Activated B cell treated with CpG ODN at 0.5 μM for 24 hours (primary cell): ENCODE measurements around the gene SCNN1A. TPM values are rescaled to one million over a fixed set of nuclear protein-coding genes. Genes with fewer than 3 reads are reported as not detected.

ENCODE experiments used
- ATAC-seq: fragments of 200-7000 bp; cut with Tn5 transposase; one replicate; pipeline ENCODE4 v1.10.0; 2021; ENCODE audit warnings: low read depth, mild to moderate bottlenecking, moderate library complexity
- CTCF ChIA-PET: fragments of 350-600 bp; sonication (Branson Sonifier 250); formaldehyde crosslinking; loops from one replicate; lab custom pipeline; 2021; ENCODE audit warnings: antibody characterized with exemption; lab: Charles Lee
- POLR2A ChIA-PET: fragments of 350-600 bp; sonication (Branson Sonifier 250); formaldehyde crosslinking; loops from one replicate; lab custom pipeline; 2021; ENCODE audit warnings: antibody characterized with exemption; lab: Charles Lee
- DNase-seq: peaks from one replicate; pipeline ENCODE4 v3.0.0; 2022
- H3K27ac Mint-ChIP-seq: one replicate; pipeline ENCODE4 v1.8.0; 2020; ENCODE audit warnings: mixed read lengths
- H3K27me3 Mint-ChIP-seq: one replicate; pipeline ENCODE4 v1.8.0; 2021; ENCODE audit warnings: mixed read lengths
- H3K36me3 Mint-ChIP-seq: one replicate; pipeline ENCODE4 v1.8.0; 2021; ENCODE audit warnings: low read depth, mixed read lengths
- H3K4me1 Mint-ChIP-seq: one replicate; pipeline ENCODE4 v1.8.0; 2021; ENCODE audit warnings: mixed read lengths
- H3K4me3 Mint-ChIP-seq: one replicate; pipeline ENCODE4 v1.8.0; 2020; ENCODE audit warnings: mild to moderate bottlenecking, mixed read lengths
- H3K9me3 Mint-ChIP-seq: one replicate; pipeline ENCODE4 v1.8.0; 2020; ENCODE audit warnings: mixed read lengths
- intact Hi-C: fragments of 100-400 bp; cut with micrococcal nuclease; formaldehyde crosslinking; loops from one replicate; pipeline ENCODE4 v1.15.1; 2024
- total RNA-seq: library from RNA; stranded (reverse); gene quantifications from 2 replicates; pipeline ENCODE4 v1.2.3, GENCODE V29; 2022
- TF ChIP-seq, protein P1 (sequence below): fragments of 200-600 bp; IDR thresholded peaks from one replicate; pipeline ENCODE4 v1.8.0; 2022; ENCODE audit warnings: antibody characterized with exemption, mild to moderate bottlenecking

The SCNN1A gene
- total RNA-seq, 1 donor from 2014 or later, result not detected

DNA sequence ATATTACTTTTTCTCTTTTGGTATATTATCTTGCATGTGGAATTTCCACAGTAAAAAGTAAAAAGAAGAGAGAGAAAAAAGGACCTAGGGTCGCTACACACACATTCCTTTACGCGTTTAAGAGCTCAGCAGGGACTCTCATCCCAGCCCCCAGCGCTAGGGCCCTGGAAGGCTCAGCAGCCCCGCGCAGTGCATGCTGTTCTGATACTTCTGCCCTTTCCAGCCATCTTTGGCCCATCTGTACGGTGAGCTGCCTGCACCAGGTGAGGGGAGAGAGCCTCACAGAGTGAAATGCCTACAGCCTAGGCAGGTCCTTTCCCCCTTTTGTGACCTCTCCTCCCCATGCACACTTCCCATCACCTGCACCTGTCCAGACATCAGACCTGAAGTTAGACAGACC, 7.0 kb upstream of the SCNN1A start:
- no peak overlapping the region for H3K4me3 Mint-ChIP-seq
- H3K27me3 Mint-ChIP-seq, result peaks cover 56% of the 10 kb centered on the region
- ATAC-seq, result no peak
- intact Hi-C loops, result no loop called here
- H3K4me1 Mint-ChIP-seq, result peaks cover 8% of the 10 kb centered on the region
- POLR2A ChIA-PET, result interaction anchor here (0.5 kb wide), 1 partner anchor 113 kb away, joined by 5 read pairs; no protein-coding TSS in a partner anchor
- TF ChIP-seq, protein P1, sequence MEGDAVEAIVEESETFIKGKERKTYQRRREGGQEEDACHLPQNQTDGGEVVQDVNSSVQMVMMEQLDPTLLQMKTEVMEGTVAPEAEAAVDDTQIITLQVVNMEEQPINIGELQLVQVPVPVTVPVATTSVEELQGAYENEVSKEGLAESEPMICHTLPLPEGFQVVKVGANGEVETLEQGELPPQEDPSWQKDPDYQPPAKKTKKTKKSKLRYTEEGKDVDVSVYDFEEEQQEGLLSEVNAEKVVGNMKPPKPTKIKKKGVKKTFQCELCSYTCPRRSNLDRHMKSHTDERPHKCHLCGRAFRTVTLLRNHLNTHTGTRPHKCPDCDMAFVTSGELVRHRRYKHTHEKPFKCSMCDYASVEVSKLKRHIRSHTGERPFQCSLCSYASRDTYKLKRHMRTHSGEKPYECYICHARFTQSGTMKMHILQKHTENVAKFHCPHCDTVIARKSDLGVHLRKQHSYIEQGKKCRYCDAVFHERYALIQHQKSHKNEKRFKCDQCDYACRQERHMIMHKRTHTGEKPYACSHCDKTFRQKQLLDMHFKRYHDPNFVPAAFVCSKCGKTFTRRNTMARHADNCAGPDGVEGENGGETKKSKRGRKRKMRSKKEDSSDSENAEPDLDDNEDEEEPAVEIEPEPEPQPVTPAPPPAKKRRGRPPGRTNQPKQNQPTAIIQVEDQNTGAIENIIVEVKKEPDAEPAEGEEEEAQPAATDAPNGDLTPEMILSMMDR, result no peak
- H3K9me3 Mint-ChIP-seq, result no peaks in the 10 kb centered on the region
- no peak for DNase-seq
- CTCF ChIA-PET, result no interaction called here
- H3K27ac Mint-ChIP-seq, result no peak overlapping the region
- no peaks in the 10 kb centered on the region for H3K36me3 Mint-ChIP-seq

DNA sequence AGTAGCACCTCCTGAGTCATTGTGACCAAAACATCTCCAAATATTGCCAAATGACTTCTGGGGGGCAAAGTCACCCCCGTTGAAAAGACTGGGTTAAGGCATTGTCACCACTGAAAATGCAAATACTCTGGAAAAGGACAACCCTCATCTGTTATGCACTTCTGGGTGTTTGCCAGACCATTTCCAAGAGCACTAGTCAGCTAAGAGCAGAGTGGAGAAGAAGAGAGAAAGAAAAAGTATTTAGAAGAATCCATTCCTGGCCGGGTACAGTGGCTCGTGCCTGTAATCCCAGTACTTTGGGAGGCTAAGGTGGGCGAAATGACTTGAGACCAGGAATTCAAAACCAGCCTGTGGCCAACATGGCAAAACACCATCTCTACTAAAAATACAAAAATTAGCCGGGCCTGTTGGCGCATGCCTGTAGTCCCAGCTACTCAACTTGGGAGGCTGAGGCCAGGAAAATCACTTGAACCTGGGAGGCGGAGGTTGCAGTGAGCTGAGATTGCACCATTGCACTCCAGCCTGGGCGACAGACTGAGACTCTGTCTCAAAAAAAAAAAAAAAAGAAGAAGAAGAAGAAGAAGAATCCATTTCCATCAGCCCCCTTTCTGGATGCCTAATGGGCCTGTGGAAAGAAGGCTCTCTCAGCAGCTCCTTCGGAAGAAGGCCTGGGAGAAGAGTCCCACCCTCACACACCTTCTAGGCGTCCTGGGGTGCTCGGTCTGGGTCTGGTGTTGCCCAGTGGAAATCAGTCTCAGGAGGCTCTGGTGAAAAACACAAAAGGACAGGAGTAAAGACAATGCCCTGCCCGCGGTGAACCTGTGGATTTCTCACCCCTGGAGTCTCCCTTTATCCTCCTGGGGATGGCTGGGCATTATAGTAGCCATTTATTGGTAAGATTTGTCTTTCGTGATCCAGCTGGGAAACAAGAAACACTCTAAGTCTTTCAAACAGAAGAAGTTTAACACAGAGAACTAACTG, 5.1 kb upstream of the SCNN1A start:
- ChIA-PET CTCF (no interaction called here), POLR2A (no interaction called here)
- TF ChIP-seq, protein P1, result no peak
- peaks cover 8% of the 10 kb centered on the region for H3K4me1 Mint-ChIP-seq
- peaks cover 63% of the 10 kb centered on the region for H3K27me3 Mint-ChIP-seq
- intact Hi-C loops, result no loop called here
- no peaks in the 10 kb centered on the region for H3K36me3 Mint-ChIP-seq
- H3K4me3 Mint-ChIP-seq, result no peak overlapping the region
- DNase-seq (no peak), ATAC-seq (no peak)
- H3K9me3 Mint-ChIP-seq, result no peaks in the 10 kb centered on the region
- no peak overlapping the region for H3K27ac Mint-ChIP-seq

DNA sequence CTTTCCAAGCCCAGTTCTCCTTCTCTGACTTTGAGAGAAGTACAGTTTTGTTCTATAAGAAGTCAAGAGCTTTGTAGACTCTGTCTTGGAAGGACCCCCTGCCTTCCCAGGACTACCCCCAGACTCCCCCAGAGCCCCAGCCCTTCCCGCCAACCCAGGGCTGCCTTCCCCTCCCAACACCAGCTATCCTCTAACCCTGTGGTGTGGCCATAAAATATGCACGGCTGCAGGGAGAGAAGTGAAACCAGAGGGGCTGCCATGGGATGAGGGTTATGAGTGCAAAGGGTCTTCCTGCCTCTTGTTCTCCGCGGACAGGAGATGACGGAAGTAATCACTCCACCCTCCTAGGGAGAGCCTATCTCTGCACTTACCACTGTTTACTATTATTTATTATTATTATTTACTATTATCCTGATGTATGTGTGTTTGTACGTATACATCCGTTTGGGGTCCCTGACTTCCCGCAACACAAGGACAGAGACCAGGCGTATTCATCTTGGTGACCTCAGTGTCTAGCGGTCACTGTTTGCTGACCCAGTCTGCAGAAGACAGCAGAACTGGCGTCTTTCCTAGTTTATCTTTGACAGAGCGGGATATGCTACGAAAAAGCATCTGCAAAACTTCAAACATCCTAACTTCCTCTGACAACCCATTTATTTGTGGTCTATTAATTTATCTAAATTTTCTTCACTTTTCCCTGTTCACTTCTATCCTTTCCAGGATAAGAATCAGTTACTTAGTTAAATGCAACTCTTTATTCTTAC, 3.5 kb upstream of the SCNN1A start:
- ATAC-seq, result no peak
- H3K4me1 Mint-ChIP-seq, result peaks cover 5% of the 10 kb centered on the region
- intact Hi-C loops, result loop anchor here (5.0 kb wide), 1 partner anchor 37 kb away; the partner anchor contains the start of gene TNFRSF1A
- TF ChIP-seq, protein P1, result no peak
- ChIA-PET CTCF (no interaction called here), POLR2A (no interaction called here)
- no peak for DNase-seq
- H3K4me3 Mint-ChIP-seq, result no peak overlapping the region
- H3K9me3 Mint-ChIP-seq, result no peaks in the 10 kb centered on the region
- no peaks in the 10 kb centered on the region for H3K36me3 Mint-ChIP-seq
- H3K27me3 Mint-ChIP-seq, result peaks cover 61% of the 10 kb centered on the region
- no peak overlapping the region for H3K27ac Mint-ChIP-seq

DNA sequence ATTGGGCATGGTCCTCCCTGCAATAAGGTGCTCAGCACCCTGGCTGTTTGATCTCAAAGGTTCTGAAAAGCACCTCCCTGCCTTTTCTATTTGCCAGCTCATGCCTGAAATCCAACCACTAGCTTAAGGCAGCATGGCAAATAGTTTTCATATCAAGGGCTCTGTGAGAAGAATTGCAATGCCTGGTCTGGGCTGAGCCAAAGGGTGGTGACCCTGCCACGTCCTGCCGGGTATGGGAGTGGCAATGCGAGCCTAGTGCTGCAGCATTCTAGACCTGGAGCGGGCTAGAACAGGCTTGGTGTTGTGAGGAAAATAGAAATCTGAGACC, 2.3 kb upstream of the SCNN1A start:
- Mint-ChIP-seq H3K27me3 (peaks cover 63% of the 10 kb centered on the region), H3K27ac (no peak overlapping the region), H3K9me3 (no peaks in the 10 kb centered on the region), H3K4me3 (no peak overlapping the region), H3K36me3 (no peaks in the 10 kb centered on the region), H3K4me1 (no peaks in the 10 kb centered on the region)
- intact Hi-C loops, result loop anchor here (5.0 kb wide), 1 partner anchor 35 kb away; the partner anchor contains the start of gene TNFRSF1A
- no peak for ATAC-seq
- ChIA-PET CTCF (no interaction called here), POLR2A (no interaction called here)
- no peak for DNase-seq
- TF ChIP-seq, protein P1, result no peak
